Fibroblast of villous mesenchyme (primary cell): ENCODE data around the gene LCLAT1. TPM values are rescaled to one million over a fixed set of nuclear protein-coding genes. Genes with fewer than 3 reads are reported as not detected.

Experiments
- DNase-seq: peaks from one replicate; pipeline ENCODE4 v3.0.0-alpha.2; 2010; ENCODE audit warnings: low read depth
- H3K4me3 ChIP-seq: 2 replicates; pipeline ENCODE4 v1.5.1; 2011; ENCODE audit warnings: low read depth, mild to moderate bottlenecking, low read length
- CTCF ChIP-seq: IDR thresholded peaks from 2 replicates; pipeline ENCODE4 v1.5.1; 2012; ENCODE audit warnings: low read depth, mild to moderate bottlenecking, low read length; ENCODE audit not compliant: insufficient read depth
- total RNA-seq: library from RNA; depleted of rRNA; stranded (reverse); fragments of >200 nt; gene quantifications from 2 replicates; pipeline ENCODE4 v1.2.3, GENCODE V29; 2012

LCLAT1 gene
- total RNA-seq, 1 donor = 50.1 TPM

DNA sequence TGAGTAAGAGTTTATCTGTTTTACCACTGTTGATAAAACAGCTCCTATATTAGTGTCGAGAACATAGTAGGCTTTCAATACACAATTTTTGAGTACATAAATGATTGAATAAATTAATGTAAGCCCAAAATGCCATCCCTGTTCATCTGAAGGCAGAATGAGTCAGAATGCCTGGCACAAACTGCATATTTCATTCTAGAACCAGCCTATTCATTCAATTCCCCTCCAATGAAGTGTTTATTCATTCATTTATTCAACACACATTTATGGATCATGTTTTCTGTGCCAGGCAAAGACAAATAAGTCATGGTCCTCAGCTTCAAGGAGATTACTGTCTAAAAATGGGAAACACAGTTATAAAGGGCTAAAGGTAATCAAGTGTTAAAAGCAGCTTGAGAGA lies 22.8 kb upstream of the LCLAT1 start:
- no peak overlapping the region for H3K4me3 ChIP-seq
- no peak for DNase-seq
- TF ChIP-seq CTCF = no peak

DNA sequence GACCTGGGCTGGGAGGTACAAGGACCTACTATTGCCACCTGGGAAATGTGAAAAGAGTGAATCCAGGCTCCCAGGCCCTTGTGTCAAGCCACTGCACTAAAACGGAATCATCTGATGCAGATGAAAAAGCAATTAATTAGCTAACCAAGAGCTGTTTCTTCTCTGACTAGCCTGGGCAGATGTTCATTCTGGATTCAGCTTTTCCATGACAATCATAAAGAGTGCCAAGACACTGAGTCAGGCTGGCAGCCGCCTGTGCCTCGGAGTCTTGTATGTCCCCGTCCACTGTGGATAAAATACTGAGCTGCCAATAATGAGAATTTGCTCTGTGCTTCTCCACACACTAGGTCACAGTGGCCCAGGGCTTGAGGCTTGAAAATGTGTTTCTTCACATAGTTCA lies 21.7 kb upstream of the LCLAT1 start:
- H3K4me3 ChIP-seq = no peak overlapping the region
- DNase-seq = no peak
- no peak for TF ChIP-seq CTCF

GRCh38 chr2:30427606-30428347 lies 19.3 kb upstream of the LCLAT1 start:
- DNase-seq = no peak
- H3K4me3 ChIP-seq = no peak overlapping the region
- TF ChIP-seq CTCF = no peak

GRCh38 chr2:30428348-30428662 lies 18.7 kb upstream of the LCLAT1 start:
- TF ChIP-seq CTCF = no peak
- H3K4me3 ChIP-seq = no peak overlapping the region
- DNase-seq = no peak

GRCh38 chr2:30428827-30429461 lies 18.1 kb upstream of the LCLAT1 start:
- no peak for DNase-seq
- no peak overlapping the region for H3K4me3 ChIP-seq
- no peak for TF ChIP-seq CTCF

GRCh38 chr2:30433541-30434299 lies 13.3 kb upstream of the LCLAT1 start:
- no peak for TF ChIP-seq CTCF
- no peak for DNase-seq
- H3K4me3 ChIP-seq = no peak overlapping the region
